Neuronal stem cell (in vitro differentiated cells): Measurements from ENCODE around the gene CPEB3.

Experiments used
- DNase-seq: peaks from one replicate; pipeline ENCODE4 v3.0.0-alpha.2; 2013; ENCODE audit warnings: low spot score
- H2AFZ ChIP-seq: one replicate; pipeline ENCODE4 v1.6.1; 2013; ENCODE audit warnings: mild to moderate bottlenecking, low read length, inconsistent platforms
- H2AK5ac ChIP-seq: 2 replicates; pipeline ENCODE4 v1.6.1; 2013; ENCODE audit warnings: low read depth, mild to moderate bottlenecking, inconsistent platforms, low read length, moderate library complexity, mixed read lengths
- H2BK120ac ChIP-seq: 2 replicates; pipeline ENCODE4 v1.6.1; 2013; ENCODE audit warnings: low read depth, mild to moderate bottlenecking, inconsistent platforms, low read length, moderate library complexity, mixed read lengths
- H2BK12ac ChIP-seq: one replicate; pipeline ENCODE4 v1.6.1; 2013; ENCODE audit warnings: low read length, inconsistent platforms
- H2BK15ac ChIP-seq: 2 replicates; pipeline ENCODE4 v1.6.1; 2013; ENCODE audit warnings: mild to moderate bottlenecking, low read length, inconsistent platforms, mixed read lengths
- H2BK5ac ChIP-seq: one replicate; pipeline ENCODE4 v1.6.1; 2013; ENCODE audit warnings: inconsistent platforms, mild to moderate bottlenecking, low read length, moderate library complexity
- H3K14ac ChIP-seq: one replicate; pipeline ENCODE4 v1.6.1; 2013; ENCODE audit warnings: low read length, inconsistent platforms
- H3K18ac ChIP-seq: 2 replicates; pipeline ENCODE4 v1.6.1; 2013; ENCODE audit warnings: low read length, inconsistent platforms
- H3K23ac ChIP-seq: 2 replicates; pipeline ENCODE4 v1.6.1; 2013; ENCODE audit warnings: low read depth, mild to moderate bottlenecking, mixed read lengths, low read length, inconsistent platforms; ENCODE audit not compliant: poor library complexity
- H3K27ac ChIP-seq: replicated peaks from 3 replicates; pipeline ENCODE4 v1.5.1; 2013; ENCODE audit warnings: low read length, inconsistent platforms
- H3K27me3 ChIP-seq, 3 experiments: 2 replicates each; pipeline ENCODE4 v1.6.1; 2013; ENCODE audit warnings: low read length in 3 of 3, mild to moderate bottlenecking in 2 of 3, inconsistent platforms in 1 of 3, low read depth in 1 of 3, mixed read lengths in 1 of 3, moderate library complexity in 1 of 3; ENCODE audit not compliant: control insufficient read depth in 3 of 3, insufficient read depth in 3 of 3
- H3K36me3 ChIP-seq, 2 donors: replicated peaks in 1 of 2; 2 replicates each; pipeline ENCODE4 v1.6.1; 2013; ENCODE audit warnings: low read length in 2 of 2; ENCODE audit not compliant: control insufficient read depth in 2 of 2, insufficient read depth in 2 of 2
- H3K4ac ChIP-seq: 2 replicates; pipeline ENCODE4 v1.6.1; 2013; ENCODE audit warnings: inconsistent platforms, mild to moderate bottlenecking, low read length, moderate library complexity
- H3K4me1 ChIP-seq, 2 donors: 1 replicate in 1 of 2; 2 replicates in 1 of 2; pipeline ENCODE4 v1.6.1; 2013; ENCODE audit warnings: low read length in 2 of 2, low read depth in 1 of 2; ENCODE audit not compliant: control insufficient read depth in 2 of 2, insufficient read depth in 1 of 2
- H3K4me2 ChIP-seq: one replicate; pipeline ENCODE4 v1.6.1; 2013; ENCODE audit warnings: mild to moderate bottlenecking, low read length, inconsistent platforms; ENCODE audit not compliant: insufficient read depth, poor library complexity, severe bottlenecking
- H3K4me3 ChIP-seq, 2 donors: 2 replicates each; pipeline ENCODE4 v1.5.1; 2013; ENCODE audit warnings: low read length in 2 of 2, mild to moderate bottlenecking in 2 of 2, inconsistent platforms in 1 of 2, moderate library complexity in 1 of 2
- H3K79me1 ChIP-seq: one replicate; pipeline ENCODE4 v1.6.1; 2013; ENCODE audit warnings: low read depth, mild to moderate bottlenecking, inconsistent platforms, low read length, moderate library complexity
- H3K9ac ChIP-seq: one replicate; pipeline ENCODE4 v1.6.1; 2013; ENCODE audit warnings: mild to moderate bottlenecking, low read depth, low read length, inconsistent platforms; ENCODE audit not compliant: poor library complexity
- H3K9me3 ChIP-seq, 2 donors: replicated peaks in 1 of 2; 2 replicates each; pipeline versions ENCODE3 to v1.6.1; 2013; ENCODE audit warnings: low read length in 2 of 2, mild to moderate bottlenecking in 2 of 2, inconsistent platforms in 1 of 2, low read depth in 1 of 2, mixed read lengths in 1 of 2, moderate library complexity in 1 of 2; ENCODE audit not compliant: control insufficient read depth in 2 of 2, insufficient read depth in 1 of 2
- H4K8ac ChIP-seq: one replicate; pipeline ENCODE4 v1.6.1; 2013; ENCODE audit warnings: low read depth, mild to moderate bottlenecking, inconsistent platforms, low read length, moderate library complexity
- H4K91ac ChIP-seq: one replicate; pipeline ENCODE4 v1.6.1; 2013; ENCODE audit warnings: low read length, low read depth, mild to moderate bottlenecking, inconsistent platforms; ENCODE audit not compliant: poor library complexity
- WGBS, 2 donors: extraction: QIAGEN DNeasy Blood & Tissue Kit; methylation state at CpG; one replicate each; pipeline ENCODE4 v1.1.7; 2013; ENCODE audit warnings: missing lambda C conversion rate in 2 of 2, mixed read lengths in 1 of 2; ENCODE audit not compliant: insufficient read length in 2 of 2, insufficient replicate concordance in 1 of 2; ENCODE audit errors: extremely low coverage in 2 of 2; 5-methylcytosine and 5-hydroxymethylcytosine counted together

CPEB3 gene

DNA sequence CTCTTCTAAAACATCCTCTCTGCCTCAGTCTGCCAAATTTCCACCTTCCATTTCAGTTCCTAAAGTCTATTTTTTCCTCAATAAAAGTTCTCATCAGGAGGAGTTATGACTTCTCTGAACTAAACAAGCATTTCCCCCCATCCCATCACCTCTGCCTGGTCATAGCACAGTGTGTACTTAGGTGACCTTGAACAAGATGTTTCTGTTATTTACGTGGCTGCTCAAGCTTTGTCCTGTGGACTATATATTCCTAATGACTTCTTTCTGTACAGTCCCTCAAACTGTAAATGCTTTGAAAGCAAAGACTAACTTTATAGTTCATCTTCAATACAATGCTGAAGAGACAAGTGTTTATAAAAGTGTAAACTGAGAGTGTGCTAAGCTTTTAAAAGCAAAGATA lies 166.9 kb downstream of the CPEB3 start:
- H2BK120ac ChIP-seq: no peak overlapping the region
- no peak overlapping the region for H4K91ac ChIP-seq
- H3K9me3 ChIP-seq: no peaks in the 10 kb centered on the region
- H3K4me3 ChIP-seq: no peak overlapping the region
- no peak overlapping the region for H3K4ac ChIP-seq
- no peak overlapping the region for H3K4me2 ChIP-seq
- no peak for DNase-seq
- no CpG with 5 or more reads among the region's 1 CpG for WGBS, 2 donors
- no peak overlapping the region for H2BK12ac ChIP-seq
- H4K8ac ChIP-seq: no peak overlapping the region
- H3K27ac ChIP-seq: no peak overlapping the region
- no peak overlapping the region for H3K18ac ChIP-seq
- H3K36me3 ChIP-seq: no peaks in the 10 kb centered on the region
- H2AFZ ChIP-seq: no peak overlapping the region
- no peak overlapping the region for H3K23ac ChIP-seq
- no peak overlapping the region for H2BK15ac ChIP-seq
- peaks cover 0 to 3% of the 10 kb centered on the region in 2 donors for H3K4me1 ChIP-seq
- no peak overlapping the region for H3K14ac ChIP-seq
- no peaks in the 10 kb centered on the region for H3K79me1 ChIP-seq
- H3K9ac ChIP-seq: no peak overlapping the region
- H3K27me3 ChIP-seq: peaks cover 0 to 2% (median 0%) of the 10 kb centered on the region in 3 experiments
- no peak overlapping the region for H2BK5ac ChIP-seq
- H2AK5ac ChIP-seq: no peak overlapping the region

DNA sequence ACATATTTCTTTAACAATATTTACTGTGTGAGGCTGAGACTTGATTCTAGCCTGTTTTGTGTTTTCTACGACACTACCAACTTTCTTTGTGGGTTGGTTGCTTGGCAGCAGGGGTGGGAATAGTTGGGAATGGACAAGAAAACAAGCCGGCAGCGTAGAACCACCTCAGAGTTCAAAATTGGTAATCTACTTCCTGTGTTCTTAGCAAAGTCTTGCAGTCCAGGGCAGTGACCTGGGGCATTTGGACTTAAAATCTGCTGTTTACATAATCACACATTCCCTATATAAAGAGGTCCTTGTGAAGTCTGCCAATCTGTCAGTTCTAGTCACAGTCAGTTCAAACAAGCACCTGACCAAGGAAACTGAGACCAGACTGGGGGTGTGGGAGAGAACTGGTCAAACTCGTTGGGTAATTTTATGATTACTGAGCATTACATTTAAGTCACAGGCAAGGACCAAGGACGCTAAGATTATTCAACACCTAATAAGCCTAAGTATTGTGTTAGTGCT lies 167.9 kb downstream of the CPEB3 start:
- Histone ChIP-seq H3K14ac (no peak overlapping the region), H3K4me3 (no peak overlapping the region), H3K4me2 (no peak overlapping the region), H2BK12ac (no peak overlapping the region), H2AK5ac (no peak overlapping the region), H2BK120ac (no peak overlapping the region), H3K4ac (no peak overlapping the region), H3K36me3 (no peaks in the 10 kb centered on the region), H3K79me1 (no peaks in the 10 kb centered on the region), H3K27ac (no peak overlapping the region), H3K9ac (no peak overlapping the region), H3K27me3 (peaks cover 0 to 2% (median 0%) of the 10 kb centered on the region in 3 experiments), H3K18ac (no peak overlapping the region), H3K23ac (no peak overlapping the region), H4K8ac (no peak overlapping the region), H2BK5ac (no peak overlapping the region), H3K4me1 (peaks cover 0 to 3% of the 10 kb centered on the region in 2 donors), H2AFZ (no peak overlapping the region), H3K9me3 (no peaks in the 10 kb centered on the region), H4K91ac (no peak overlapping the region), H2BK15ac (no peak overlapping the region)
- no CpG with 5 or more reads among the region's 5 CpGs for WGBS, 2 donors
- no peak for DNase-seq

DNA sequence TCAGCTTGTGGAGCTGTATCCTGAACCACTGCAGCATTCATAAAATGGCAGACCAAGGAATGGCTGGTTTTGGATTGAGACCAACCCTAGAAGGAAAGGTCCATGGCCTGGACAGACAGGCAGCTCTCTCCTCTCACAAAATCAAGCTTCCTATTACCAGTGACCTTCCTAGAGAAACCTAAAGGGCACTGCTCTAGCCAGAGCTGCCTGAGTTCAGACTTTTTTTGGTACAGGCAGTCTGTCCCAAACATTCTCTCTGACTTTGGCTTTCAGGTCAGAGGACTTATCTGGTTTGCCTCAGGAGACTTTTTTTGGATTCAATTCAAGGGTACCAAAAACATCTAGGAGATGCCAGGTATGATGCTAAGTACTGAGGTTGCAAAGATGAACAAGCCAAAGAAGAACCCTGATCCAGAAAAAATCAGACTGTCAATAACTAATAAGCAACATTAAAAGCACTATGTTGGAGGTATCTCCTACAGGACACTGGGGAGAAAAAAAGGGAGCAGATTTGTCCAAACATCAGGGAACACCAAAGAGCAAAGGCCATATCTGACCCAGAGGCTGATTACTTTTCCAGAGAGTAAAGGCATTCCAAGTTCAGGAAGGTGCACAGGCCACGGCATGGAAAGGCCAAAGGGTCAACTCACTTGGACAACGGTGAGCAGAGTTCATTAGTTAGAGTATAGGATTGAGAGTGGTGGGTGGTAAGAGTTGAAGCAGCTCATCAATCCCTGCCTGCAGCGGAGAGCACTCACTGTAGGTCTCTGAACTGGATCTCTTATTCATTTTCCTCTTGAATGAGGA lies 169.0 kb downstream of the CPEB3 start:
- Histone ChIP-seq H2BK5ac (no peak overlapping the region), H3K14ac (no peak overlapping the region), H3K18ac (no peak overlapping the region), H3K27me3 (peaks cover 0 to 2% (median 0%) of the 10 kb centered on the region in 3 experiments), H3K36me3 (no peaks in the 10 kb centered on the region), H3K23ac (no peak overlapping the region), H2BK15ac (no peak overlapping the region), H3K4me3 (no peak overlapping the region), H3K9ac (no peak overlapping the region), H2AFZ (no peak overlapping the region), H3K4ac (no peak overlapping the region), H3K27ac (no peak overlapping the region), H3K4me1 (peaks cover 0 to 3% of the 10 kb centered on the region in 2 donors), H3K79me1 (no peaks in the 10 kb centered on the region), H2AK5ac (no peak overlapping the region), H4K8ac (no peak overlapping the region), H2BK120ac (no peak overlapping the region), H3K4me2 (no peak overlapping the region), H2BK12ac (no peak overlapping the region), H4K91ac (no peak overlapping the region), H3K9me3 (no peaks in the 10 kb centered on the region)
- no CpG with 5 or more reads among the region's 3 CpGs for WGBS, 2 donors
- no peak for DNase-seq

DNA sequence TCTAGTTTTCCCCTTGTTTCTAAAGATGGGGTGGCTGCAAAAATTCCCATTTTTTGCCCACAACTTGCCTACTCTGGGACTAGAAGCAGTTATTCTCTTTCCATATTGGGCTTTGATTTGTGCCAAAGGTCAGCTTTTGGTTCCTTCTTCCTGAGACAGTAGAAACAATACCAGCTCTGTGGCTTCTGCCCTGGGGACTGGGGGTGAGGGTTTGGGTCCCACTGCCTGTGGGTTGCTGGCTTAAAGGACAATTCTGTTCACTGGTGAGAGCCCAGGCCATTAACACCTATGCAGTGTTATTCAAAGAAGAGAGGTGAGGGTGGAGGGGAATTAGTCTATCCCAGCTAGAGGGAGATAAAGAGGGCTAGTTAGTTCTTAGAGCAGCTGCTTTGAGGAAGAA lies 171.5 kb downstream of the CPEB3 start:
- Histone ChIP-seq H2AK5ac (no peak overlapping the region), H3K79me1 (no peaks in the 10 kb centered on the region), H3K4me3 (no peak overlapping the region), H3K36me3 (no peaks in the 10 kb centered on the region), H3K4me2 (no peak overlapping the region), H3K14ac (no peak overlapping the region), H3K4me1 (peaks cover 0 to 3% of the 10 kb centered on the region in 2 donors), H2BK5ac (no peak overlapping the region), H3K18ac (no peak overlapping the region), H4K8ac (no peak overlapping the region), H2BK12ac (no peak overlapping the region), H3K27me3 (no peaks in the 10 kb centered on the region), H3K9me3 (no peaks in the 10 kb centered on the region), H3K27ac (no peak overlapping the region), H4K91ac (no peak overlapping the region), H3K9ac (no peak overlapping the region), H2BK15ac (no peak overlapping the region), H2AFZ (no peak overlapping the region), H2BK120ac (no peak overlapping the region), H3K4ac (no peak overlapping the region), H3K23ac (no peak overlapping the region)
- no peak for DNase-seq
